Adipocyte (in vitro differentiated cells): Measurements from ENCODE around the gene ERFE.

Experiments used
- DNase-seq: peaks from one replicate; pipeline ENCODE4 v3.0.0-alpha.2; 2015; ENCODE audit warnings: low read depth
- H3K27me3 ChIP-seq: replicated peaks from 2 replicates; pipeline ENCODE4 v1.7.0; 2013; ENCODE audit warnings: mild to moderate bottlenecking, low read length, moderate library complexity; ENCODE audit not compliant: control insufficient read depth, insufficient read depth
- H3K36me3 ChIP-seq: 2 replicates; pipeline ENCODE4 v1.7.0; 2013; ENCODE audit warnings: low read length, mild to moderate bottlenecking, moderate library complexity; ENCODE audit not compliant: control insufficient read depth, insufficient read depth, severe bottlenecking
- H3K4me1 ChIP-seq: 2 replicates; pipeline ENCODE4 v1.7.0; 2013; ENCODE audit warnings: mild to moderate bottlenecking, low read length, moderate library complexity; ENCODE audit not compliant: control insufficient read depth, insufficient read depth
- H3K4me3 ChIP-seq: 2 replicates; pipeline ENCODE4 v1.7.0; 2013; ENCODE audit warnings: mild to moderate bottlenecking, low read length, moderate library complexity
- H3K9ac ChIP-seq: 2 replicates; pipeline ENCODE4 v1.7.0; 2013; ENCODE audit warnings: mild to moderate bottlenecking, low read length, moderate library complexity
- H3K9me3 ChIP-seq: 2 replicates; pipeline ENCODE4 v1.7.0; 2013; ENCODE audit warnings: mild to moderate bottlenecking, low read length, moderate library complexity; ENCODE audit not compliant: control insufficient read depth

The ERFE gene

DNA sequence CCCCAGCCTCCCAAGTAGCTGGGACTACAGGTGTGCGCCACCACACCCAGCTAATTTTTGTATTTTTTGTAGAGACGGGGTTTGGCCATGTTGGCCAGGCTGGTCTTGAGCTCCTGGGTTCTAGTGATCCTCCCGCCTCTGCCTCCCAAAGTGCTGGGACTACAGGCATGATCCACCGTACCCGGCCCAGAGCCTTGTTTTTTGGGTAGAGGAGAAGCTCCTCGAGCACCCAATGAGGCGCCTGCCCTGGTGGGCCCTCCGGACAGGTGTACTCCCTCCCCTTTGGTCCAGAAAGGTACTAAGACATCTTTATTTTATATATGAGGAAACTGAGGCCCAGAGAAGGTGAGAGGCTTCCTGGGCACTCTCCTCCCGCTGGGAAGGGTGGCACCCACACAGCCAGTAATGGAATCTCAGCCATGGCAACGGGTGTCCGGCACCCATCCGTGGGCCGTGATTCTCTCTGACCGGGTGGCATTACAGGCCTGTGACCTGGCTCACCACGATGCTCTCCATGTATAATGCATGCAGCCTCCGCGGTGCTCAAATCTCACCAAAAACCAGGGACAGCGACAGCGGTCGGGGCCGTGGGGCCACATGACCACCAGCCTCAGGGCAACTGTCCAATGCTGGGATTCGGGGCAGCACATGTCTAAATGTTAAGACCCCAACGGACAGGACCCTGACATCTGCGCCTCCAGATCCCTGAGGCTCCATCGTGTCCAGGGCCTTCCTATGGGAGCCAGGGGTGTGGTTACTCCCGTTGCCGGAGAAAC lies 37.1 kb upstream of the ERFE start:
- DNase-seq: no peak
- H3K4me1 ChIP-seq: peaks cover 4% of the 10 kb centered on the region
- H3K9me3 ChIP-seq: no peaks in the 10 kb centered on the region
- no peaks in the 10 kb centered on the region for H3K36me3 ChIP-seq
- H3K4me3 ChIP-seq: no peak overlapping the region
- peaks cover 51% of the 10 kb centered on the region for H3K27me3 ChIP-seq
- no peak overlapping the region for H3K9ac ChIP-seq

DNA sequence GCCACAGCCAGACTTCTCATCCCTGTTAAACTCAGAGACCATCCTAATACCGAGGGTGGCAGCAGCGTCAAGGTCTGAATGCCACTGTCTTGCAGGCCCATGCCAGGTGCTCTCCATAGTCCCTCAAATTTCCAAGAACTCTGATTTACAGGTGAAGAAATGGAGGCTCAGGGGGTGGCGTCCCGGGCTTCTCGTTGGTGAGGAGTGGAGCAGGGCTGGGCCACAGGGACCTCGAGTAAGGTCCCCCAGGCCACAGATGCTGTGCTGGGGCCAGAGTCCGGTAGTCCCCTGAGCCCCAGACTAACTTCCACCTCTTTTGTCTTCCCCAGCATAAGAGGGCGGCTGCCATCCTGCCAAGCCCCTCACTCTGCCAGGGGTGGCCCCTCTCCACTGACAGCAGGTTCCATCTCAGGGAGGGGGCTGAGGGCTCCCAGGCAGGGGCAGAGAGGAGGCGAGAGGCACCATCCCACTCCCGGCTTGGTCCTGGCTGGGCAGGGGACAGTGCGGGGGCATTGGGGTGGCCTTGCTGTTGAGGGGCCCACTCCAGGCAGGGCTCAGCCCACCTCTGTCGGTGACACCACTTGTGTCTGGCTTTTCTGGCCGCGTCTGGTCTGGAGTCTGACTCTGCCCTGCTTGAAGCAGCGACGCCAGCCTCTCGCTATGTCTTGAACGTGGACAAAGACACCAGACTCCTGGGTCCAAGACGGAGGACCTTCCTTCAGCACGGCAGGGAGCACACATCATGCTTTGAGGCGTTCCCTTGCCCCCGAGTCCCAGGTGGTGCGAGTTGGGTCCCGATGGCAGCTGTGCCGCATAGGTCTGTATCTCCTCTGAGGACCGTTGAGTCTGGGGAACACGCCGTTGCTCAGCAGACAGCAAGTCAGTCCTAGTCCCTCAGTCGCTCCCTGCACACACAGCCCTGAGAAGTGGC lies 36.2 kb upstream of the ERFE start:
- no peaks in the 10 kb centered on the region for H3K36me3 ChIP-seq
- no peak for DNase-seq
- peaks cover 49% of the 10 kb centered on the region for H3K27me3 ChIP-seq
- no peak overlapping the region for H3K4me3 ChIP-seq
- no peak overlapping the region for H3K9ac ChIP-seq
- peaks cover 8% of the 10 kb centered on the region for H3K4me1 ChIP-seq
- H3K9me3 ChIP-seq: no peaks in the 10 kb centered on the region

- no peaks in the 10 kb centered on the region for H3K36me3 ChIP-seq
- no peak for DNase-seq
- peaks cover 8% of the 10 kb centered on the region for H3K4me1 ChIP-seq
- peaks cover 40% of the 10 kb centered on the region for H3K27me3 ChIP-seq
- no peak overlapping the region for H3K9ac ChIP-seq
- H3K9me3 ChIP-seq: no peaks in the 10 kb centered on the region
- H3K4me3 ChIP-seq: no peak overlapping the region
Observed at GRCh38 chr2:238123218-238123971, 35.4 kb upstream of the ERFE start.

DNA sequence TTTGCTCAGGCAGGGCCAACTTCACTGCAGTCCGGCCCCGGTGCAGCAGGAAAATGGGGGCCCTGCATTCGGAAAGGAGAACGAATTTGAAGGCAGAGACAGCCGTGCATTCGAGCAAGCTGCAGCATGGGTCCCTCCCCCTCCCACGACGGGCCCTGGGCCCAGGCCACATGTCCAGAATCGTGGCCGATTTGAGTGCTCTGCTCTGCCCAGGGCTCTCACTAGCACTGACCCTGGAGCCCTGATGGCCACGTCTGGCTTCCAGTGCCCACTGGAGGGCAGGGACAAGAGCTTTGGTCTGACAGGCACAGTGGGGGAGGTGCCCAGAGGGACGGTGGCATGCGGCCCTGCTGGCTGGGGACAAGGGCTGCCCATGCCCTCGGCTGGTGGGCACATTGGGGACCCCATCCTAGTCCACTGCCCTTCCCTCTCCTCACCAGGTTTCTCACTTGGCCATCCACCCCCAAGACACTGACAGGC lies 34.7 kb upstream of the ERFE start:
- H3K9ac ChIP-seq: no peak overlapping the region
- H3K9me3 ChIP-seq: no peaks in the 10 kb centered on the region
- H3K4me1 ChIP-seq: peaks cover 8% of the 10 kb centered on the region
- H3K27me3 ChIP-seq: peaks cover 34% of the 10 kb centered on the region
- DNase-seq: no peak
- H3K36me3 ChIP-seq: no peaks in the 10 kb centered on the region
- no peak overlapping the region for H3K4me3 ChIP-seq

GRCh38 chr2:238124488-238125126 lies 34.2 kb upstream of the ERFE start:
- H3K9me3 ChIP-seq: no peaks in the 10 kb centered on the region
- no peak overlapping the region for H3K4me3 ChIP-seq
- no peak overlapping the region for H3K9ac ChIP-seq
- peaks cover 30% of the 10 kb centered on the region for H3K27me3 ChIP-seq
- no peak for DNase-seq
- no peaks in the 10 kb centered on the region for H3K36me3 ChIP-seq
- H3K4me1 ChIP-seq: peaks cover 8% of the 10 kb centered on the region

GRCh38 chr2:238125127-238125885 lies 33.5 kb upstream of the ERFE start:
- Histone ChIP-seq H3K27me3 (peaks cover 23% of the 10 kb centered on the region), H3K9ac (no peak overlapping the region), H3K4me1 (peaks cover 8% of the 10 kb centered on the region), H3K4me3 (no peak overlapping the region), H3K36me3 (no peaks in the 10 kb centered on the region), H3K9me3 (no peaks in the 10 kb centered on the region)
- DNase-seq: no peak

DNA sequence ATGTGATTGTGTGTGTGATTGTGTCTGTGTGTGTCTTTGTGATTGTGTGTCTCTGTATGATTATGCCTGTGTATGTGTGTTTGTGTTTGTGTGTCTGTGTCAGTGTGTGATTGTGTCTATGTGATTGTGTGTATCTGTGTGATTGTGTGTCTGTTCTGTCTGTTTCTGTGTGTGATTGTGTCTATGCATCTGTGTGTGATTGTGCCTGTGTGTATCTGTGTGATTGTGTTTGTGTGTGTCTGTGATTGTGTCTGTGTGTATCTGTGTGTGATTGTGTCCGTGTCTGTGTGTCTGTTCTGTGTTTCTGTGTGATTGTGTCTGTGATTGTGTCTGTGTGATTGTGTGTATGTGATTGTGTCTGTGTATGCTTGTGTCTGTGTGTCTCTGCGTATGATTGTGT lies 32.4 kb upstream of the ERFE start:
- Histone ChIP-seq H3K4me1 (peaks cover 3% of the 10 kb centered on the region), H3K4me3 (no peak overlapping the region), H3K36me3 (no peaks in the 10 kb centered on the region), H3K9me3 (no peaks in the 10 kb centered on the region), H3K27me3 (peaks cover 16% of the 10 kb centered on the region), H3K9ac (peak overlapping the region; percentile 82)
- DNase-seq: no peak

- DNase-seq: no peak
- peaks cover 16% of the 10 kb centered on the region for H3K27me3 ChIP-seq
- no peaks in the 10 kb centered on the region for H3K36me3 ChIP-seq
- H3K9me3 ChIP-seq: no peaks in the 10 kb centered on the region
- H3K4me3 ChIP-seq: peak overlapping the region; percentile 70
- peak overlapping the region; percentile 82 for H3K9ac ChIP-seq
- peaks cover 3% of the 10 kb centered on the region for H3K4me1 ChIP-seq
Observed at GRCh38 chr2:238126775-238127164, 32.0 kb upstream of the ERFE start.

DNA sequence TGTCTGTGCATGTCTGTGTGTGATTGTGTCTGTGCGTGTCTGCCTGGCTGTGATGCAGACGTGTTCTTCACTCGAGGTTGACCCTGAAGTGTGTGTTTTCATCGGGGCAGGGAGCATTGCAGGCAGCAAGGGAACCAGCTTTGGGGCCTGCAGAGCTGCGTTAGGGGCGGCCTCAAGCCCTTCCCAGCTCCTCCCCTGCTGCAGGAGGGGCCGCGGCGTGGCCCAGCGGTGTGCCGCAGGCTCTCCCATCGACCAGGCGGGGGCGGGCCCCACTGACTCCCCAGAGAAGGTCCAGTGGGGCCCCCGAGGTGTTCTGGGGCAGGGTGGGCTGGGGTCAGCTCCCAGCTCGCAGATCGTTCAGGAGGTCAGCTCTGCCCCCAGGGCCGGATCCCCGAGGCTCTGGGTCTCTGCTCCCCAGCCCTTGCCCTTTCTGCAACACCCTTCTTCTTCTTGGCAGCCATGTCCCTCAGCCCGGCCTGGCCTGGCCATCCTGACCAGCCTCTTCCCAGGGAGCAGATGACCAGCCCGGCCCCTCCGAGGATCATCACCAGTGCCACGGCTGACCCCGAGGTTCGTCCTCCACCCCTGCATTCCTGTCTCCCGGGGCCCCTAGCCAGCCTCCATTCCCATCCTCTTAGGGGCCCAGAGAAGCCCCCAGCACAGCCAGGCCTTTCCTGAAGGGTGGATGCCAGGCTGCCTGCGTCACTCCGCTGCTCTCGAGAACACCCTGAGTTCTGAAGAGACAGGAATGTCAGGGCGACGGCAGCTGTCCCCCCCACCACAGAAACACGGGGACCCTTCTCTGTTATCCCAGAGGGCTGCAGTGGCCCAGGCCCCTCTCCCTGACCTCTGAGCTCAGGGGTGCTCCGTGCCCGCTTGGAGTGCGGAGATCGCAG lies 31.4 kb upstream of the ERFE start:
- Histone ChIP-seq H3K27me3 (peaks cover 12% of the 10 kb centered on the region), H3K4me1 (peaks cover 3% of the 10 kb centered on the region), H3K9me3 (no peaks in the 10 kb centered on the region), H3K36me3 (no peaks in the 10 kb centered on the region), H3K4me3 (peak overlapping the region; percentile 70), H3K9ac (peak overlapping the region; percentile 82)
- no peak for DNase-seq
